Glutamatergic neuron (in vitro differentiated cells): ENCODE data around the gene DAB2IP. TPM values are rescaled to one million over a fixed set of nuclear protein-coding genes. Genes with fewer than 3 reads are reported as not detected.

Experiments
- DNase-seq: peaks from one replicate; pipeline ENCODE4 v3.0.0; 2022
- H3K27ac Mint-ChIP-seq: one replicate; pipeline ENCODE4 v1.8.0; 2020; ENCODE audit warnings: mild to moderate bottlenecking, mixed read lengths, inconsistent platforms; ENCODE audit not compliant: unreplicated experiment
- H3K27me3 Mint-ChIP-seq: one replicate; pipeline ENCODE4 v1.8.0; 2020; ENCODE audit warnings: mild to moderate bottlenecking, moderate library complexity, mixed read lengths, inconsistent platforms; ENCODE audit not compliant: unreplicated experiment
- H3K36me3 Mint-ChIP-seq: one replicate; pipeline ENCODE4 v1.8.0; 2020; ENCODE audit warnings: mild to moderate bottlenecking, mixed read lengths, inconsistent platforms; ENCODE audit not compliant: unreplicated experiment
- H3K4me1 Mint-ChIP-seq: one replicate; pipeline ENCODE4 v1.8.0; 2020; ENCODE audit warnings: mild to moderate bottlenecking, low read depth, mixed read lengths, inconsistent platforms; ENCODE audit not compliant: unreplicated experiment
- H3K4me3 Mint-ChIP-seq: one replicate; pipeline ENCODE4 v1.8.0; 2020; ENCODE audit warnings: mild to moderate bottlenecking, mixed read lengths, inconsistent platforms; ENCODE audit not compliant: unreplicated experiment
- H3K9me3 Mint-ChIP-seq: one replicate; pipeline ENCODE4 v1.8.0; 2020; ENCODE audit warnings: mild to moderate bottlenecking, moderate library complexity, mixed read lengths, inconsistent platforms; ENCODE audit not compliant: unreplicated experiment
- total RNA-seq: library from RNA; stranded (reverse); fragmentation: NEBNext Ultra II Directional; extraction: Animal tissue kit (Norgen Biotek cat#: 25700); gene quantifications from one replicate; pipeline ENCODE4 v1.2.1, GENCODE V29; 2021; ENCODE audit not compliant: unreplicated experiment
- TF ChIP-seq, protein P1 (sequence below): fragments of 200-600 bp; sonication (generic); IDR thresholded peaks from one replicate; pipeline ENCODE4 v1.5.0; 2021; ENCODE audit not compliant: partially characterized antibody, unreplicated experiment

Gene DAB2IP
- total RNA-seq, 1 donor from 2014 or later: 32.9 TPM

- Mint-ChIP-seq H3K4me3 (no peak overlapping the region), H3K36me3 (peaks cover 4% of the 10 kb centered on the region), H3K27me3 (peaks cover 9% of the 10 kb centered on the region), H3K9me3 (peaks cover 5% of the 10 kb centered on the region), H3K27ac (no peak overlapping the region), H3K4me1 (peaks cover 4% of the 10 kb centered on the region)
- no peak for DNase-seq
- TF ChIP-seq, protein P1, sequence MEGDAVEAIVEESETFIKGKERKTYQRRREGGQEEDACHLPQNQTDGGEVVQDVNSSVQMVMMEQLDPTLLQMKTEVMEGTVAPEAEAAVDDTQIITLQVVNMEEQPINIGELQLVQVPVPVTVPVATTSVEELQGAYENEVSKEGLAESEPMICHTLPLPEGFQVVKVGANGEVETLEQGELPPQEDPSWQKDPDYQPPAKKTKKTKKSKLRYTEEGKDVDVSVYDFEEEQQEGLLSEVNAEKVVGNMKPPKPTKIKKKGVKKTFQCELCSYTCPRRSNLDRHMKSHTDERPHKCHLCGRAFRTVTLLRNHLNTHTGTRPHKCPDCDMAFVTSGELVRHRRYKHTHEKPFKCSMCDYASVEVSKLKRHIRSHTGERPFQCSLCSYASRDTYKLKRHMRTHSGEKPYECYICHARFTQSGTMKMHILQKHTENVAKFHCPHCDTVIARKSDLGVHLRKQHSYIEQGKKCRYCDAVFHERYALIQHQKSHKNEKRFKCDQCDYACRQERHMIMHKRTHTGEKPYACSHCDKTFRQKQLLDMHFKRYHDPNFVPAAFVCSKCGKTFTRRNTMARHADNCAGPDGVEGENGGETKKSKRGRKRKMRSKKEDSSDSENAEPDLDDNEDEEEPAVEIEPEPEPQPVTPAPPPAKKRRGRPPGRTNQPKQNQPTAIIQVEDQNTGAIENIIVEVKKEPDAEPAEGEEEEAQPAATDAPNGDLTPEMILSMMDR: no peak
Measured at GRCh38 chr9:121763561-121764370, 112.3 kb downstream of the DAB2IP start.

- TF ChIP-seq, protein P1: no peak
- peaks cover 4% of the 10 kb centered on the region for H3K4me1 Mint-ChIP-seq
- H3K9me3 Mint-ChIP-seq: peaks cover 6% of the 10 kb centered on the region
- DNase-seq: no peak
- no peak overlapping the region for H3K4me3 Mint-ChIP-seq
- H3K27ac Mint-ChIP-seq: no peak overlapping the region
- H3K27me3 Mint-ChIP-seq: peaks cover 7% of the 10 kb centered on the region
- peaks cover 4% of the 10 kb centered on the region for H3K36me3 Mint-ChIP-seq
Measured at GRCh38 chr9:121764371-121764730, 112.9 kb downstream of the DAB2IP start.

GRCh38 chr9:121765021-121765950 is 113.9 kb downstream of the DAB2IP start:
- Mint-ChIP-seq H3K27ac (no peak overlapping the region), H3K4me3 (no peak overlapping the region), H3K4me1 (peaks cover 4% of the 10 kb centered on the region), H3K9me3 (peaks cover 8% of the 10 kb centered on the region), H3K27me3 (peaks cover 7% of the 10 kb centered on the region), H3K36me3 (no peaks in the 10 kb centered on the region)
- TF ChIP-seq, protein P1: no peak
- no peak for DNase-seq

- DNase-seq: no peak
- Mint-ChIP-seq H3K27ac (no peak overlapping the region), H3K4me3 (no peak overlapping the region), H3K9me3 (peaks cover 9% of the 10 kb centered on the region), H3K36me3 (no peaks in the 10 kb centered on the region), H3K4me1 (peaks cover 4% of the 10 kb centered on the region), H3K27me3 (peaks cover 8% of the 10 kb centered on the region)
- TF ChIP-seq, protein P1: no peak
Measured at GRCh38 chr9:121766081-121766683, 114.7 kb downstream of the DAB2IP start.
